ENCODE measurements around the gene AKAP7.

Gene AKAP7

DNA sequence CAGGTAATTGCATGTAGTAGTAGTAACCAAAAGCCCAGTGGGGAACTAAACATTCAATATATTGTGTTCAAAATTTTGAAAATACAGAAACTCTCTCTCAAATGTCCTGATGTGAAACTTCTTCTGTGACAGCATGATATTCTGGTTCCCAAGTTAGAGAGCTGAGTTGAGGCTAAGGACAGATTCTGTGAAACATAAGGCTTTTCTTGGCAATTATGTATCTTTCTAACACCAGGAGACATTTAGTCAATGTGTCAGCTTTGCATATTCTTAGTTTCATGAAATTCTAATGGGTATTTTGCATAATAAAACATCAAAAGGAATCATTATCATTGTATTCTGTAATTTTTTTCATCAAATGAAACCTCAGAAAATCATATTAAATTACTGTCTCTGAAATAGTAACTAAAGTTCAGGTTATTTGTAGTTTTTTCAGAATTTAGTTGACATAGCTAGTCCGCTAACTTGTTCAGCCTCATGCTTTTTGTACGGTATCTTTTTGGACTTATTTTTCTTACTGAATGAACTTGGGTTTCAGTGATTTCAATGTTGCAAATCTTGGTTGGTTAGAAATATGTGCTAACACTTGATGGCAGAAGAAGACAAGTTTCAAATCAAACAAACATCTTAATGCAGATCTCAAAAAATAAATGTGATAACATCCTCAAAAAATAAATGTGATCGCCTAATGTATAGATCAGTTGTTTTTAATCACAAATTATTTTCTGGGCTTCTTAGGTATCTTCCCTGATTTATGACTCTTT lies 70.4 kb downstream of the AKAP7 start:
- no peak for DNase-seq

DNA sequence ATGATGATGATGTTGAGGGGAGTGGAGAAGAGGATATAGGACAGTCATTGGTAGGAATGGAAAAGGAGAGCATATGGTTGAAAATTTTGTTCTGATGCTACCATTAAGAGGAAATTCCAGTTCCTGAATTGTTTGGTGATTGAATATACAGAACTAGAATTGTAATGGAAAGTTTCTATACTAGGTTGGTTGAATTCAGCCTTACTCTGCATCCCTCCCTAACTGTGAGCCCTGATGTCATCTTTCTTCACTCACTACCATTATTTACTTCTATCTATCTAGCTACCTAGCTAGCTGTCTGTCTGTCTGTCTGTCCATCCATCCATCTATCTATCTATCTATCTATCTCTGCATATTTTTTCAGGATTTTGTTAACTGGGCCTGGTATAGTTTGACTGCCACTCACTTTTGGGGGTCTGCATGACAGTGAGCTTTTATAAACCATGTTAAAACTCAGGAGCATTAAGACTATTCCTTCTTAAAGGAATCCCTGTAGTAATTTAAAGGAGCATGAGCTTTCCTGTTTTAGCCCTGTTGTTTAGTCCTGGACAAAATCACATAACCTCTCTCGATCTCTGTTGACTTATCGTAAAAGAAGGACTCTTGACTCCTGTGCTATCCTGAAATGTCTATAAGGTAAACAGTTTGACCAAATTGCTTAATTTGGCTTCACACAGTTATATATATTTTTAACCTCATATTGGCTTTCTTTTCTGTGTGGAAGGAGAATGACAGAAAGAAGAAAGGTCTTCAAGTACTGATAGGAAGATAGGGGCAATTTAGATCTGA lies 71.4 kb downstream of the AKAP7 start:
- no peak for DNase-seq

DNA sequence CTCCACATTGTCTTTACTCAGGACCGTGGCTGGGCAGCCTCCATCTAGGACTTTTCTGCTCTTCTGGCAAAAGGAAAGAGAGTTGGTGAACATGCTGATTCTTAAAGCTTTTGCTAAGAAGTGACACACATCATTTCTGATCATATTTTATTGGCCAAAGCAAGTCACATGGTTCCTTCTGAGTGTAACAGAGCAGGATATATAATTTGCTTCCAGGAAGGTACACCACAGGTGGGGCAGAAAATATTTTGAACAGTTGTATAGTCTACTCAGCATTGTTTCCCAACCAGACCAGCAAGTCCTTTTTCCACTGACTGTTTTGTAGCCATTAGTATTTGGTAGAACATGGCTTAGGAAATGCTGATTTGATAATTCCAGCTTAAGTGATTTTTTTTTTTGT lies 73.5 kb downstream of the AKAP7 start:
- DNase-seq: no peak

DNA sequence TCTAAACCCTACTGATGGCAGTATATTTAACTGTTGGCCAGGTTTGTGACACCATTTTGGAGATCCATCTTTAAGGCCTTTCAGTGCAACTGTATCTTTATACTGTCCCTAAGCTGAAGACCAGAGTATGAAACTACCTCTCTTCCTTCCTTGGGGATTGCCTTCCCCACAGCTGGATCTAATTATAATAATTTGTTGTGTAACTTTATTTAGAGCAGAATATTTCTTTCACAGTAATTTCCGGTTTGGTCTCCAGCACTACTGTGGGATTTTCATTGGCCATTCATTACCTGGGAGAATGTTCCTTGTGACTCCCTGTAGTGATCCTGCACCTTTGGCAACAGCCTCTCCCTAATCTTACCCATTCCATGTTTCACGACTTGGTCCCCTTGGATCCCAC lies 75.2 kb downstream of the AKAP7 start:
- DNase-seq: no peak

DNA sequence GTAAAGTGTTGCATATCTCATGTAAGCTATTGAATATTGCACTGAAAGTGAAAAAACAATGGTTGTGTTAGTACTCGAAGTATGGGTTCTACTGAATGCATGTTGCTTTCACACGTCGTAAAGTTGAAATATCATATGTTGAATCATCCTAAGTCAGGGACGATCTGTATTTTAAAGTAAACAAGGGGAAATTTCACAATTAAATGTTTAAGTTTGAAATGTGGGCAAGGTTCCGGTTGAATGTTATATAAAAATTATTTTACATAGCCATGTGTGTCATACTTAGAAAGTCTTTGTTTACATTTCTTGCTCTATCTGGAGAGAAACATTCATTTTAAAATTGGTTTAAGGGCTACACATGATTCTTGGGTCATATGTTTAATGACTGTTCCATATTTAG lies 76.8 kb downstream of the AKAP7 start:
- no peak for DNase-seq

DNA sequence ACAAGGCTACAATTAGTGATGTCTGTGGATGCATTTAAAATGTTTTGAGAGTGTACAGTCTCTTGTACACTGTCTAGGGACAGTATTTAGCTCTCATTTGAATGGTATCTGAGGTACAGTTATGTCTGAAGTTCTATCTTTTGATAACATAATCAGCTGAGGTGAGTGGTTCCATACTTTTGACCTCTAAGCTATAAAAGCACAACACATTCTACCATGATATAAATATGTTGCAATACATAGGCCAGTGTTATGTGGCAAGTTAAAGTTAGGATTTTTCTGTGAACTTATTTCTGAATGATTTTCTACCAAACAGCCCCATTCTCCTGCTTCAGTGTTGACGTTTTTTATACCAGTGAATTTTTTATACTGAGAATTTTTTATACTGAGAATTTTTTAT lies 77.6 kb downstream of the AKAP7 start:
- no peak for DNase-seq

DNA sequence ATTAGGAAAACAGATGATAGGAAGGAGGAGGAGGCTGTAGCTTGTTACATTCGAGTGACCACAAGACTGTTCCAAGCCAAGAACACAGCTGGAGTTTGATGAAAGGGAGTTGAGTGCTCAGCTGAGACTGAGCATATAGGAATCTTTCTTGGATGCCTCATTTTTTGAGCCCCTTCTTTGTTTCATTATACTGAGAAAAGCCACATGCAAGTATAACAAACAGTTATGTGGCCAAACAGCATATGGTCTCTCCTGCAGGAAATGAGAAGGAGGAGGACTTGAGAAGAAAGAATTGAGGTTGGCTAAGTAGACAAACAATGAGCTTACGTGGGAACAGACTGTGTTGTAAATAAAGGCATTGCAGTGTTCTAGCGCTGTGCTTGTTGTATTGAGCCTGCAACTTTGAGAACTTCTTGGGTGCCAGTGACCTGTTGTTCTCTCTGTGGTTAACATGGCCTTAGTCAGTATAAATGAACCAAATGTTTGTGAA lies 78.3 kb downstream of the AKAP7 start:
- no peak for DNase-seq

DNA sequence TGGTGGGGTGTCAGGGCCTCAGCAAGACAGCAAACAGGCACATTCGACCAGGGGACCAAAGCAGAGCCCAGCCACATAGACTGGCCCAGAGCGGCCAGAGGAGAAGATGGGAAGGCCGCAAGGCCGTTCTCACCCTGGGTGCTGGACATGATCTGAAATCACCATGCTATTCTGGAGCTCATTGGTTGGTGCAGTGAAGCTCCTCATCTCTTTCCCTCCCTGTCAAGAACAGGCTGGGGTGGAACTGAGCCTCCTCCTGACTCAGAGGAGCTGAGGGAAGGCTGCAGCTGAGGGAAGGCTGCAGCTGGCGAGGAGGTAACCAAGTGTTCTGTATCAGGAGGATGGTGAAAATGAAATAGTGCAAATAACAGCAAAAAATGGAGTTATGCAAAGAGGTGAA lies 80.0 kb downstream of the AKAP7 start:
- no peak for DNase-seq

DNA sequence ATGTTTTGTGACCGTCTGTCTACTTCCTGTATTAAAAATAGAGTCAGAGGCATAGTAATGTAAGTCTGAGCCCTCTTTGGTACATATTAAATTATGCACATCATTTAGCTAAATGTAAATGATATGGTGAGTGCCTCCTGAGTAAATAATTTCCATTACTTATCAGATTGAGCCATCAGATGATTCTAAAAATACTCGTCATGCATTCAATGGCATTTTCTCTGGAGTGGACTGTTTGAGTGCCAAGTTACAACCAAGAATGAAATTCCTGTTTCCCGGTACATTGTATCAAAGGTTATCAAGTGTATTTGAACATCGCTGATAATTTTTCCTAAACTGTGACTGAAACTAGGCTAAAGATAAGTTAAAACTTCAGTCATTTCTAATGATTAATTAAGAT lies 81.0 kb downstream of the AKAP7 start:
- no peak for DNase-seq

DNA sequence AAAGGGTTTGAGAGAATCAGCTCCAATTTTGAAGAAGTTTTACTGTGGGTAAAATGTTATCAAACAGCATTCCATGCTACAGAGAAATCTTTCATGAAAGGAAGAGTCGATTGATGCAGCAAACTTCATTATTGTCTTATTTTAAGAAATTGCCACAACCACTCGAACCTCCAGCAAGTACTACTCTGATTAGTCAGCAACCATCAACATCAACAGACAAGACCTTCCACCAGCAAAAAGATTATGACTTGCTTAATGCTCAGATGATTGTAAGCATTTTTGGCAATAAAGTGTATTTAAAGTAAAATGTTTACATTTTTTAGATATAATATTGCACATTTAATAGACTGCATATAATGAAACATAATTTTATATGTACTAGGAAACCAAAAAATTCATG lies 87.5 kb downstream of the AKAP7 start:
- no peak for DNase-seq

DNA sequence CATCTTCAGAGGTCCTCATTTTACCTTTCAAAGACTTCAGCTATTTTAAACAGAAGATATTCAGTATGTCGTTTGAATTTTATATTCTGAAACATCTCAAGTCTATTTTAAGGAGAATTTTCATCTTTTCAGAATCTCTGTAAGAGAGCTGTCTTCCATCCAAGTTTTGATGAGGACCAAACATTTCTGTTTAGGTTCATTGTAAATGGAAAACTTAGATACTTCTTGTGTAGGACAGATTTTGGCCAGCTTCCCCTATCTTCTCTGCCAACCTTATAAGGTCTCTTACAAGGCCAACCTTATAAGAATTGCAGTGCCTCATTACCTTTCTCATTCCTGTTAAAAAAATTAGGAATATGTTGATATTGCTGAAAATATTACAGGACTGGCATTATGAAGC lies 88.1 kb downstream of the AKAP7 start:
- DNase-seq: no peak

DNA sequence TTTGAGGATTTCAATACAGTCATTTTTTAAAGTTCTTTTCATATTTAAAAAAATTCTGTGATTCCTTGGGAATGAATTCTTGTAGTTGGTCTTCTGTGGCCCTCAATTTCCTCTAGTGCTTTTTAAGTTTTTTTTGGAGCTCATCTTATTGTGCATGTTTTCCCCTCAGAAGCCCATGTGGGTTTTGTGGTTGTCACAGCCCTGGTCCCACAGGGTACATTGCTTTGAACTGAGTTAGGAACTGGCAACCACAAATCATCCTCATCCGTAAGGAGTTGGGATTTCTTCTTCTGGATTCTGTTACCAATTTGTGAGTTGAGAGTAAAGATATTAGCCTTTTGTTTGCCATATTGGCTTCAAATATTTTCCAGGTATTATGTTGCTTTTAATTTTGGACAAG lies 89.9 kb downstream of the AKAP7 start:
- no peak for DNase-seq

DNA sequence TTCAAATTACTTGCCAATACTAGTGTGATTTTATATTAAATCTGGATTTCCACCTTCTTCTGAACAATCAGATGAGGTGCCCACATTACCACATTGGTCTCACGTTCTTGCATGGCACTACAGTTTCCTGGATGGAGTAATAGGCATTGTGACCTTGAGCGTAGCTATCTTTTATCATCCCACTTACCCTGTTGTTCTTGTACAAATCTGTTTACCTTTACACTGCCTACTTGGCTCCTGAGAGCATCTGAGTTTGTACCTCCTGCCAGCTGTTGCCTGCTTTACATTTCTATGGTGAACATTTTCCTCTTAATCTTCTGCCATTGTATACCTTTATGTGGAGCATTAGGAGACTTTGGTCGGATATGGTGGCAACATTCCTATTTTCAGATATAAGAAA lies 90.7 kb downstream of the AKAP7 start:
- DNase-seq: peak; percentile 39

DNA sequence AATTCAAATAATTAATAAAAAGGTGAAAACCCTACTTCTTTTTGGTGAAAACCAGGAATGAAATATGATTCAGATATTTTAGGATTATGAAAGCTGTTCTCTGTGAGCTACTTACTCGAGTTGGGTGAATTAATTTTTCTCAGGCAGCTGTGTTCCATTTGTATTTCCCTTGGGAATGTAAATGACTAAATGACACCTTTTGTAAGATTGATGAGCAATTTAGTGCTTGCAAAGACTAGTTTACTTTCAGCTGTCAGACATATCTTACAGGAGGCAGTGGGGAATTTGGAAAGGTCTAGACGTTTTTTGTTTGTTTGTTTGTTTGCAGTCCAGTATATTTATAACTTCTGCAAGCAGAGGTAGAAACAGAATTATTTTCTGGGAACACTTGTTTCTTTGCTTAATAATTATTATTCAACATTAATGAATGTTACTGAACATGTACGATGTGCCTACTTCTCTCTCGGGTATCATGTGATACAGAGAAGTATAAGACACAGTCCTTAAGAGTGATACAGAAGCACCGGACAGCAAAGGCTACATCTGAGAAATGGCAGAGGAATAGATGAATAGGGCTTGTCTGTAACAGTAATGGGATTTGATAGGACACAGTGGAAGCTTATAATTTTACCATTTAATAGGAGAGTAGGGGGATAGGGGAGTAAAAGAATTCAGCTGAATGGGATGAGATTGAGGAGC lies 91.3 kb downstream of the AKAP7 start:
- peak; percentile 16 for DNase-seq

DNA sequence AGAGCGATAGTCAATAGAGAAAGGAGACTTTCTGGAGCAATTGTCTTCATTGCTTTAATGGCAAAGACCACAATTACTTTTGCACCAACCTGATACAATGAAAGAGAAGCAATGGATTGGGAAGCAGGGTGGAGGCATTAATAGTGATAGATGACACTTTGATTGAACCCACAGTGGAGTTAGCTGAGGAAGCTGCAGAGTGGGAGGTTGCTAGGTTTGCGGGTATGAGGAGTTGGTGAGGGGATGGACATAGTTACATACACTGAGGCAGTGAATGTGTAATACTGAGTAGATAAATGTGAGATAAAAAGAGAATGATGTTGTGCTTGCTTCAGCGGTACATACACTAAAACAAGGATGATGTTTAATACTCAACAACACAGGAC lies 91.9 kb downstream of the AKAP7 start:
- DNase-seq: no peak

DNA sequence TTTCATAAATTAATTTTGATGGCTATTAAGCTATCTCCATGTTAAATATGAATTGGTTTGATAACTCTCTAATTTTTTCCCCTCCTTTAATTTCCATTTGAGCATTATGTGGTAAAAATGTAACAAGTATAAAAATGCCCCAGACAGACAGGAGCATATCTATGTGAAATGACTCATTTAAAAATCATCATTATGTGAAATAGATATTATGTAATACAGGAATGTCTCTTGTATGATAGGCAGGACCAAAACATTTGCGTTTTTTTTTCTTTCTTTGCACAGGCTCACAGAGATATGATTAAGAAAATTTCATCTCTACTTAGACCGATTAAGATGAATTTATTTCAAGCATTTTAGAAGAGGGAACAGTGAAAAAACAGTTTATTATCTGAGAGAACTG lies 95.8 kb downstream of the AKAP7 start:
- DNase-seq: no peak

DNA sequence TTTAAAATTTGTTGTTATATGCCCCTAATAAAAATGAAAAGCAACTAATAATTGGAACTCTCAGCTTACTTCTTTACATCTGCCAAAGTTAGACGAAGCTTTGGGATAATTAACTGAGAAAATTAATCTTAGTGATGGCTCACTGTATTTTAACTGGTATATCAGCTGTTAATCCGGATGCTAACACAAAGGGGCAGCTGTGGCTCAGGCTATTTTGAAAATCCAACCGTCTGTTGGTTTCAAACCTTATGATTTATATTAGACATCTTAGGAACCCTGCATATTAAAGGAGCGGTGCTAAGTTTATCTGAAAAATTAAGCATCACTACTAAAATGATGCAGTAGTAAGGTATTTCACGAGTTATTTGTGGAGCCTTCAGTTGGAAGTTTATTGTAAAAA lies 96.6 kb downstream of the AKAP7 start:
- DNase-seq: peak; percentile 90

DNA sequence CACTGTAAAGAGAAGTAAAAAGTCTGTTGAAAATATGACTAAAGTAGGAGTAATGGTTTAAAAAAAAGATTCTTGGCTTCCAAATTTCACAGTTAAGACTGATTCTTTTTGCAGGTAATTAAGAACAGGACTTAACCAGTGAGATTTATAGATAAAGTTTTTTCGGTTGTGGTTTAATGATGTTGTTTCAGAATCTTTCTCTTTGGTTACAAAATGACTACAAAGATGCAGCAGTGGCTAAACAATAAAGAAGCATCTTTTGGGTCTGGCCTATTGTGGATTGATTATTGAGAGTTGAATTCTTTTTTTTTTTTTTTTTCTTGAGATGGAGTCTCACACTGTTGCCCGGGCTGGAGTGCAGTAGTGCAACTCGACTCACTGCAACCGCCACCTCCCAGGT lies 109.7 kb downstream of the AKAP7 start:
- no peak for DNase-seq

DNA sequence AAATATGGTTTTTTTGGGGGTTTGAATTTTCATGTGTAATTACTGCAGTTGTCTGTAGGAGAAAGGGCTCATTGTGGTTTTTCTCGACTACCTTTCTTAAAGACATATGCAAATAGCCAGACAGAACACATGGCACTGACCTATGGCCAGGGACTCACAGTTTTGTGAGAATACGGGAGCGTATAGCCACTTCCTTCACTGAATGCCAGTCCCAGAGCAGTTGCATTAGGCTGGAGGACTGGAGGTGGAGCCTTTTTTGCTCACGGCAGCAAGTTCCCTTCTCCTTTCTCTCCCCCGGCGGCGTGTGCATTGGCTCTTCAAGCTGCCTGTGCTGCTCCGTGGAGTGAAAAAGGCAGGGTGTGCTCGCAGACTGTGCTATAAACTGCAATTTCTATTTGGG lies 114.9 kb downstream of the AKAP7 start:
- no peak for DNase-seq

DNA sequence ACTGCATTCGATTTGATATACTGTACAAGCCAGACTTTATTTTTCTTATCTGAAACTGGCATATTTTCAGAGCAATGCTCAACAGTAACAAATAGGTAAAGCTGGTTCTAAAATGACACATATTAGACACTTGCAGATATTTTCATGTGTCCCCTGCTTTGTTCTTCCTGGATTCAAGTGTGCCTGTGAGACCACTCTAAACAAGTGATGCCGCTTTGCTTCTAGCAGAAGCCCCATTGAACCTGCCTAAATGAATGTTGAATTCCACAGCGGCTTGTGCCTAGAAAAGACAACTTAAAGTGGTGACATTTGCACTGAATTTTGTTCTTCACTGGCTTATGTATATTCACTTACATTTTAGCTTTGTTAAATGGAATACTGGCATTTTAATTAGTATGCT lies 115.7 kb downstream of the AKAP7 start:
- DNase-seq: no peak

DNA sequence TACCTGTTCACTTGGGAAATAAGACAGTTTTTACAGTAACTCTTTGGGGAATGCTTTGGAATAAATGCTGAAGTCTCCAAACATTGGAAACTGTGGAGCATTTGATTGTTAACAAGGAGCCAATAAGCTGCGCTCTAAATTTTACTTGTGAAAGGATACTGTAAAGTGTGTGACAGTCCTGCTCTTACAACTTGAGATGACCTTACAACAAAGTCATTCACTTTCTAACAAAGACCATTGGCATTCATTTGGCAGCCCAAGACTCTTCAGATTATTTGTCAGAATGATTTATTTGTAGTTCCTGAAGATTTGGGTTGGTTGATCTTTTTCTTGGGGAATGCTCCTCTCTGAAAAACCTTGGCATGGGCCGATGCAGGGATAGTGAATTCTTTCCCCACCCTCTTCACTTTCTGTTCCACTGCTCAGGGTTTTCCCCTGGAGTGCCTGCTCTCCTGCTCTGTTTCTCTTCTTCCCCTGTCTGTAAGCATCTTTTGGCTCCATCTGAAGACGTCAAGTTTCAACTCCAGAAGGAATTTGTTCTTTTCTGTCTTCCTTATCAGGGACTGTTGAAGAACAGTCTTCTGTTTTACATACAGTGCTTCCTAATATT lies 116.4 kb downstream of the AKAP7 start:
- no peak for DNase-seq

DNA sequence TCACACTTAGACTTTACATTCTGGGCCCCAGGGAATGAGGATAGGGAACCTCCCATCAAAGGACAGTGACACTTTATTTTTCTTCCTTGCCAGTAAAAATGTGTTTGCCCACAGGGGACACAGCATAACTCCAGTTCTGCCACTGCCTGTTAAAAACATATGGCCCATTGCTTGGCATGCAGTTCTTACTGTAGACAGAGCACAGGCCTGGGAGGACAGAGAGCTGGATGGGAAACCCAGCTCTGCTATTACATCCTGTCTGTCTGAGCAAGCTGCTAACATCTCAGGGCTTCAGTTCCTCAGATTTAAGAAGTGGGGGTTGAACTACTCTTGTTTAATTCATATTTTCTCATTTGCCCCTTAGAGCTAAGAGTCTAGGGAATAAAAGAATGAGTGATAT lies 120.2 kb downstream of the AKAP7 start:
- DNase-seq: no peak

DNA sequence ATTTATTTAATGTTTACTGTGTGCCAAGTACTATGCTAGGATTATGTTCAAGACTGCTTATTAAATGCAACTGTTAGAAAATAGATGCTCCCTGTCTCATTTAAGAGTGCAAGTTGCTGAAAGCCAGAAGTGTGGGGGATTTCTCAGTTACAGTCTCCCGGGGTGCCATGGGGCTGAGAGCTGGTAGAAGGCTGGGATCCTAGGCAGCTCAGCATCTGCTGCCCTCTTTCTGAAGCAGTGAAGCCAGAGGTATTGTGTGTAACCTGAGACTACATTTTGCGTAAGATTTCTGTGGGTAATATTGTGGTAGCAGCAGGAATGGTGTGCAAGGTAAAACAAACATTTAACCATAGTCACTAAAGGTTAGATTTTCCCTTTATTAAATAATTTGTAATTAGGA lies 120.6 kb downstream of the AKAP7 start:
- DNase-seq: no peak

DNA sequence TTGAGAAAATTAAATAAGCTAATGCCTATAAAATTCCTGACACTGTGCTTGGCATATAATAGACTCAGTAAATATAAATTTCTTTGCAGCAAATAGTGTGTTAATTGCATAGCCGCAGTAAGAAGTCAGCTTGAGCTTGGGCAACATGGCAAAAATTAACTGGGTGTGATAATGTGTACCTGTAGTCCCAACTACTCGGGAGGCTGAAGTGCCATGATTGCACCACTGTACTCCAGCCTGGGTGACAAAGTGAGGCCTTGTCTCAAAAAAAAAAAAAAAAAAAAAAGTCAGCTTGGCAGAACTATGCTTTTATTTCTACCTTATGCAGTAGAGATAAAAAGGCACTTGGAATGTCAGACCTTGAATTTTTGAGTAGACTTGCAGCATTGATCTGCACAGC lies 121.8 kb downstream of the AKAP7 start:
- DNase-seq: no peak

All from NCI-H82 (cell line).